GM12891 (cell line): ENCODE measurements around the gene CST1.

ENCODE experiments used
- PAX5 ChIP-seq: IDR thresholded peaks from 2 replicates; pipeline ENCODE4 v1.6.1; 2011; ENCODE audit warnings: low read length, moderate library complexity, mild to moderate bottlenecking; ENCODE audit not compliant: insufficient read depth, severe bottlenecking
- POLR2A ChIP-seq: IDR thresholded peaks from 2 replicates; pipeline ENCODE4 v1.6.1; 2011; ENCODE audit warnings: low read depth, low read length, control low read depth
- POLR2AphosphoS5 ChIP-seq: IDR thresholded peaks from 2 replicates; pipeline ENCODE4 v1.6.1; 2011; ENCODE audit warnings: low read depth, low read length, control low read depth
- POU2F2 ChIP-seq: IDR thresholded peaks from 2 replicates; pipeline ENCODE4 v1.6.1; 2011; ENCODE audit warnings: low read depth, mild to moderate bottlenecking, control low read depth, low read length, moderate library complexity
- SPI1 ChIP-seq: IDR thresholded peaks from 2 replicates; pipeline ENCODE4 v1.6.1; 2011; ENCODE audit warnings: low read depth, low read length, control low read depth
- TAF1 ChIP-seq: IDR thresholded peaks from 2 replicates; pipeline ENCODE4 v1.6.1; 2011; ENCODE audit warnings: low read depth, low read length, control low read depth

DNA sequence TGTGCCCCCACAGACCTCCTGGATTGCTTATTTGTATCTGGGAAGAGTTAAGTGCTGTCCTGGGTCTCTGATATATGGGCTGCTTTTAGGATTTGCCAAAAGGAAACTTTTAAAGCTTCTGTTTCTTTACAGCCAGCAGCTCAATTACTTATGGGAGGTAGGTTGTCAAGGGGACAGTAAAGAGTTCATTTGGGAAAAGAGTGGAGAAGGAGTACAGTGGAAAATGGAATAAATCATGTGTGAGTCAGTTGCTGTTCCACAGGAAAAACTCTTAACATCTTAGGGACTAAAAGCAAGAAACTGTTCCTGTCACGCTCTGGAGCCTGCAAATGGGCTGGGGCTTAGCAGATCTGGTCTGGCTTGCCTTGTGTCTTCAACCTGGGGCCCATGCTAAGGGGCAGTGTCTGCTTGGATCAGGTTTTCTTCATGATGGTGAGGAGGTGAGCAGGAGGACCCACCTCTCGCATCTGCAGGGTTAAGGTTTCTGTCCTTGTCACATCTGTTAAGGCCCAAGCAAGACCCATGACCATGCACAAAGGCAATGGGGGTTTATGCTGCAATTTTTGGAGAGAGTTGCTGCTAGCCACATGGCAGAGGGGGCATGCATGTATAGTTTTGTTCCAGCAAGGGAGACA, 8.7 kb upstream of the CST1 start:
- no peak for TF ChIP-seq POLR2AphosphoS5
- no peak for TF ChIP-seq POLR2A
- TF ChIP-seq TAF1: no peak
- no peak for TF ChIP-seq SPI1
- TF ChIP-seq POU2F2: no peak
- TF ChIP-seq PAX5: no peak
